NCI-H1092 treated with DMSO at 0.1 percent for 48 hours (cell line): Measurements from ENCODE around the gene HOXD8.

Source experiments
- DNase-seq: peaks from one replicate; lab custom pipeline; 2025; lab: John Stamatoyannopoulos, UW

Gene HOXD8

GRCh38 chr2:176091329-176092258 lies 37.9 kb upstream of the HOXD8 start:
- DNase-seq, result no peak

- no peak for DNase-seq
Observed at GRCh38 chr2:176092270-176093144, 37.0 kb upstream of the HOXD8 start, which contains the start of gene HOXD13. Gene HOXD13, plus strand, starts transcription at chr2:176092721. Its CDS starts 170 bp downstream, at chr2:176092891.

- no peak for DNase-seq
Observed at GRCh38 chr2:176093145-176093897, 36.2 kb upstream of the HOXD8 start.

- no peak for DNase-seq
Observed at GRCh38 chr2:176093898-176094249, 35.6 kb upstream of the HOXD8 start.

GRCh38 chr2:176094349-176094748 lies 35.2 kb upstream of the HOXD8 start:
- no peak for DNase-seq

- no peak for DNase-seq
Observed at GRCh38 chr2:176095421-176095820, 34.1 kb upstream of the HOXD8 start.

- DNase-seq, result no peak
Observed at GRCh38 chr2:176096243-176096985, 33.1 kb upstream of the HOXD8 start.

- DNase-seq, result no peak
Observed at GRCh38 chr2:176096986-176097819, 32.3 kb upstream of the HOXD8 start.

- no peak for DNase-seq
Observed at GRCh38 chr2:176097820-176098365, 31.6 kb upstream of the HOXD8 start.

GRCh38 chr2:176098366-176099158 lies 30.9 kb upstream of the HOXD8 start:
- no peak for DNase-seq

GRCh38 chr2:176099159-176099727 lies 30.3 kb upstream of the HOXD8 start:
- DNase-seq, result no peak

- DNase-seq, result no peak
Observed at GRCh38 chr2:176099728-176100546, 29.6 kb upstream of the HOXD8 start, which contains the start of gene HOXD12. Gene HOXD12, plus strand, starts transcription at chr2:176099795. Its CDS starts 7 bp downstream, at chr2:176099802.

GRCh38 chr2:176100547-176101140 lies 28.9 kb upstream of the HOXD8 start:
- DNase-seq, result no peak

GRCh38 chr2:176101216-176101830 lies 28.2 kb upstream of the HOXD8 start:
- DNase-seq, result no peak

GRCh38 chr2:176101842-176102241 lies 27.7 kb upstream of the HOXD8 start:
- no peak for DNase-seq

- no peak for DNase-seq
Observed at GRCh38 chr2:176102309-176102866, 27.1 kb upstream of the HOXD8 start.

GRCh38 chr2:176103194-176103593 lies 26.3 kb upstream of the HOXD8 start:
- DNase-seq, result no peak
